ENCODE measurements around the gene ITGB8.
"Not testable (repeated sequence)": the region's sequence is repeated elsewhere in the genome, so short reads cannot be mapped to it uniquely, and the experiment has no call there.

Gene ITGB8

GRCh38 chr7:20330239-20330927 is at the start of gene ITGB8:
TSS of gene ITGB8 (plus strand) at chr7:20330900. CDS start at chr7:20331807, 907 bp downstream.
- DNase-seq (ENCODE audit: low spot score): no peak

GRCh38 chr7:20282959-20283358 is 47.7 kb upstream of the ITGB8 start:
- DNase-seq (ENCODE audit: low spot score): no peak

DNA sequence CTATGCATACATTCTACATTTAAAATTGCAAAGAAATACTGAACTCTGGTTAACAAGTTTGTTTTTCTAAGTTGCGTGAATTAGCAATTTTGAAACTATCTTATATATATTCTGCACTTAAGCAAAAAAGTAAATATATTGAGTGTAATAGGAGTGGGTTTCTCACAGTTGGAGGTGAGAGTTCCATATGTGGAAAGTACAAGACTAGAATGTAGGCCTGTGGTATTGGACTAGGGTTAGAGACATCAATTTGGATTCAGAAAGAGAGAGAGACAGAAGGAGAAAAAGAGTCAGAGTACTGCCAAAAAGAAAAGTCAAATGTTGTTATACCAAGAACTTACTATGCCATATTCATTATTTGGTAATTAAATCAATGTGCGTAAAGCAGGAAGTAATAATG is 47.3 kb upstream of the ITGB8 start:
- DNase-seq (ENCODE audit: low spot score): no peak

- no peak for DNase-seq (ENCODE audit: low spot score)
Observed at GRCh38 chr7:20284003-20284770, 46.5 kb upstream of the ITGB8 start.

GRCh38 chr7:20284771-20285143 is 45.9 kb upstream of the ITGB8 start:
- no peak for DNase-seq (ENCODE audit: low spot score)

DNA sequence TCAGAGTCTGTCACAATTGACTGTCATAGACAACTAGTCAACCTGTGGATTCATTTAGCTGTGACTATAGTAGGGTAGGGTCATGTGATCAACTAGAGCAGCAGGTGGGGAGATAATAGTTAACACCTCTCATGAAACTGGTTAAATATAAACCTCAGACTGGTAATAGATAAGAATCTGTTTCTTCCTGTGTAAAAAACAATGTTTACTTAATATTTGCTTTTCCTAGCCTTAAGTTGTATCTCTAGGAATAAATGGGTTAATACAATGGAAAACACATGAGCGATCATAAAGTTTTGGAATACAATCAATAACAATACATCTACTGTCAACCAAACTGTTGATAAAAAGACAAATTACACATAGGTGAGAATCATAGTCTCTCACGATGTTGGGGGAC is 43.4 kb upstream of the ITGB8 start:
- no peak for DNase-seq (ENCODE audit: low spot score)

DNA sequence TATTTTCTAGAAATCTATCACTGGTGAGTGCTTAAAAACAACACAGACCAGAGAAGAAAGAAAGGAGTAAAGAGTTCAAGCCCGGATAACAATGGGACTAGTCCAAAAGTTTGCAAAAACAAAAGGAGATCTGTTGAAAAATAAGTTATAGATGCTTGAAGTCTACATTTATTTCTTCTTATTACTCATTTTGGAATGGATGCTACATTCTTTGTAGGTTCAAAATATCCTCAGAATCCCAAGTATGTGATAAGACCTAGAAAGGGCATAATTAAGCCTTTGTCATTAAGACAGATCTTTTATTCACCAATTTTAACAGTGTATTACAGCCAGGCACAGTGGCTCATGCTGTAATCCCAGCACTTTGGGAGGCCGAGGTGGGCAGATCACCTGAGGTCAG is 42.7 kb upstream of the ITGB8 start:
- no peak for DNase-seq (ENCODE audit: low spot score)

- no peak for DNase-seq (ENCODE audit: low spot score)
Observed at GRCh38 chr7:20290505-20291111, 40.1 kb upstream of the ITGB8 start.

DNA sequence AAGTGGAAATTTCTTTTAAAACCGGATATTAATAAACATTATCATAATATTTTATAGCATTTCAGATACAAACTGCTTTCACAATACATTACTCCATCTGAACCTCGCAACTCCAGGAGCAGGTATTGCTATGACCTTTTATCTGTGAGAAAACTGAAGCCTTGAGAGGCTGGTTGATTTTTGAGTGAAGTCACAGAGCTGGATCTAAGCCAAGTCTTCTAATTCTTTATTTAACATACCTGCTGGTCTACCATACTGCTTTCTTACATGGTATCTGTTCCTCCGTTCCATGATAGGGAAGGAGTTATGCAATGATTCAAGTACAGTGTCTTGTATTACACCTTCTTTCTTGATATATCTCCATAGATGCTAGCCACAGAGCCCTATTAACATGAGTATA is 37.4 kb upstream of the ITGB8 start:
- DNase-seq (ENCODE audit: low spot score): no peak

DNA sequence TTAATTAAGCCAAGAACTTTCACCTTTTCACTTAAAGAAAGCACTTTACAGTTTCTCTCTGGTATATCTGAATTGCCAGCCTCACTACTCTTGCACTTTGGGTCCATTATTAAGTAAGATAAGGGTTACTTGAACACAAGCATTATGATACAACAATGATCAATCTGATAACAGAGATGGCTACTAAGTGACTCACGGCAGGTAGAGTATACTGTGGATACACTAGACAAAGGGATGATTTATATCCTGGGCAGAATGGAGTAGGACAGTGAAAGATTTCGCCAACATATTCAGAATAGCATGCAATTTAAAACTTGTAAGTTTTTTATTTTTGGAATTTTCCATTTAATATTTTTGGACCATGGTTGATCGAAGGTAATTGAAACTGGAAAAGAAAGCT is 34.3 kb upstream of the ITGB8 start:
- no peak for DNase-seq (ENCODE audit: low spot score)

GRCh38 chr7:20296901-20297300 is 33.8 kb upstream of the ITGB8 start:
- no peak for DNase-seq (ENCODE audit: low spot score)

- no peak for DNase-seq (ENCODE audit: low spot score)
Observed at GRCh38 chr7:20298486-20298901, 32.2 kb upstream of the ITGB8 start.

GRCh38 chr7:20299145-20299544 is 31.6 kb upstream of the ITGB8 start:
- no peak for DNase-seq (ENCODE audit: low spot score)

DNA sequence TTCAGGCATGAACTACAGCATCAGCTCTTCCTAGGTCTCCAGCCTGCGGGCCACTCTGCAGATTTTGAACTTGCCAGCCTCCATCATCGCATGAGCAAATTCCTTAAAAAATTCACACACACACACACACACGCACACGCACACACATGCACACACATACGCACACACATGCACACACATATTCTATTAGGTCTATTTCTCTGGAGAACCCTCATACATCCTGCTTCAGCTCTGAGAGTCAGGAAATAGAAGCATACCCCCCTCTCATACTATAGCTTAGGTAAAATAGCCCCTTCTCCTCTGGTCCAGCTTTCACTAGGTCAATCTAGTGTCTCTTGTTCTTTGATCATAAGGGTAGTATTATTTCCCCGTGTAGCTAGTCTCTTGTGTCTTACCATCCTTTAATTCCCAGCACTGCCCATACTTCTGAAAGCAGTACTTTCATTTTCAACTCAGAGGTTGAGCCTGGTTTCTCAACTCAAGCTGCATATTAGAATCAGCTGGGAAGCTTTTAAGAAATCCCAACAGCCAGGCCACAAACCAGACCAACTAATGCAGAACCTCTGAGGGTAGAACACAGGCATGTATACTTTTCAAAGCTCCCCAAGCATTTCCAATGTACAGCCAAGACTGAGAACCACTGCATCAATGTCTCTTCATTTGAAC is 30.9 kb upstream of the ITGB8 start:
- no peak for DNase-seq (ENCODE audit: low spot score)

DNA sequence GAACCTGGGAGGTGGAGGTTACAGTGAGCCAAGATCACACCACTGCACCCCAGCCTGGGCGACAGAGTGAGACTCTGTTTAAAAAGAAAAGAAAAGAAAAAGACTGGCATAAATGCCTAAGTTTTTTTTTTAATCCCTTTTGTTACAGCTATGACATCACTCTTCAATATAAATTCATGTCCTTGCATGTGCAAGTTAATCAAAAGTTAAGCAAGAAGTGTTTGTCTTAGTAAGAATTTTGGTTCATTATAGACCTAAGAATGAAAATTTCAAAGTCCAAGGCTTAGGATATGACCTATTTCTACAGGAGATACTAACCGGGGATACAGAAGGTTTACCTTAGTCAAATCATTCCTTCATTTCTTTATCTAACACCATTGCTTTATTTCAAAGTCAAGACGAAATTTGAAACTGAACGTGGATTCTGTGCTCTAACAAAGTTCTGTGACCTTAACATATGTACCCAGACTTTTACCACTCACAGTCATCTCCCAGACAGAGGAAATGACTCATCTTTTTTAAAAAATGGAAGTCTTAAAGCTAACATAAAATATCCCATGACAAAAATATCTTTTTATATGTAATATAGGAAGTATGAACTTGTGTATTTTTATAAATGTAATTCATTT is 29.3 kb upstream of the ITGB8 start:
- DNase-seq (ENCODE audit: low spot score): no peak

DNA sequence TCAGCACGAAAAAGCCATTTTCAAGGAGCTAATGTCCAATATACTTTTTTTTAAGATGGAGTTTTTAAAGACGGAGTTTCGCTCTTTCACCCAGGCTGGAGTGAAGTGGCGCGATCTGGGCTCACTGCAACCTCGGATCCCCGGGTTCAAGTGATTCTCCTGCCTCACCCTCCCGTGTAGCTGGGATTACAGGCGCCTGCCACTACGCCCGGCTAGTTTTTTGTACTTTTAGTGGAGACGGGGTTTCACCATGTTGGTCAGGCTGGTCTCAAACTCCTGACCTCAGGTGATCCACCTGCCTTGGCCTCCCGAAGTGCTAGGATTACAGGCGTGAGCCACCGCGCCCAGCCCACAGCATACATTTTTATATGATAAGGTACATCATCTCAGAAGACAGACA is 28.4 kb upstream of the ITGB8 start:
- not testable (repeated sequence) for DNase-seq (ENCODE audit: low spot score)

DNA sequence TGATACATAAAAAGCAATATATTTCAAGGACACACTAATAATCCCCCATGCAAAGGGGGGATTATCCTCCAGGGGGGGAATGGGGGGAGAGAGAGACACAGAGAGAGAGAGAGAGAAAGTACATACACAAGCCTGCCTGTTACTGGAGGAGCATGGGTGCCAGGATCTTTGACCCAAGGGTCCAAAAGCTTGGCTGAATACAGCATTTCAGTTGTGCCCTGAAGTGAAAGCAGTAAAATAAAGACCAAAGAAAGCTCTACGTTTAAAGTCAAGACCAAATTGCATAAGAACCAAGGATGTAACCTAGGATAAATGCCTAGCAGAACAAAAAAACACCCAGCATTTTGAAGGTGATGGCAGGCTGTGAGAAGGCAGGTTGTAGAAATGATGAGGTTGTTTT is 27.8 kb upstream of the ITGB8 start:
- DNase-seq (ENCODE audit: low spot score): no peak

- DNase-seq (ENCODE audit: low spot score): no peak
Observed at GRCh38 chr7:20304366-20304765, 26.3 kb upstream of the ITGB8 start.

GRCh38 chr7:20305726-20306125 is 25.0 kb upstream of the ITGB8 start:
- DNase-seq (ENCODE audit: low spot score): no peak

- DNase-seq (ENCODE audit: low spot score): no peak
Observed at GRCh38 chr7:20306180-20306946, 24.3 kb upstream of the ITGB8 start.

DNA sequence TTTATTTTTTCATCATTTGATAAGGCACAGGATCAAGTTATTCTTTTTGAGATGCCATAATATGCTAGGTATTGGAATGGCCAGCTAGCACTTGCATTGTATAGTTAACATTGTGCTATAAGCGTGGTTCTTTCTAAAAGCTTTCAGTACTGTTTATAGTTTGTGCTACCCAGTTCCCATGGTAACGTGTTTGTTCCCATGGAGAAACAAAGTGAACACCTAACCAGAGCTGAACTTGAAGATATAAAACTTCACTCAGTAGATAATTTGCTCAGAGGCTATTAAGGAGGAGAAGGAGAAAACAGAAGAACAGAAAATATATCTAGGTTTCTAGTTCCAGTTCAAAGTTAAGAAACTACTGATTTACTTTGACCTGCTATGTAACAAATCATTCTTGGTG is 23.6 kb upstream of the ITGB8 start:
- peak; percentile 34 for DNase-seq (ENCODE audit: low spot score)

DNA sequence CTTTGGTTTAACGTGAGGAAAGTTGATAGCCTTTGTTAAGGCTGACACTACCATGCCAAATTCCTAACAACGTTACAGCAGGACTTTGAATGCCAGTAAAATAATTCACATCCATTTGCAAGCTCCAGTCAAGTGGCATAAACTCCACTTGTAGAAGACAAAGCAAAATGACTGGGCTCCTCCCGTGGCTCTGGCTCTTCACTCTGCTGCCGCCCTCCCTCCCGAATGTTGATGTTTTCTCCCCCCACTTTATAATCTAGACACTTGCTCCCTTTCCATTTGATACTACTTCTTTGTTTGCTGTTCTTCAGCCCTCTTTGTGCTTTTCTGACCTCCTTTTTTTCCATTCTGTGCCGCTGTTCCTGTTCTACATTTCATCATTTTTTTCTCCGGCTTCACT is 22.8 kb upstream of the ITGB8 start:
- DNase-seq (ENCODE audit: low spot score): no peak

All from NAMALWA (cell line).